ENCODE measurements around the gene HOXA4.

The HOXA4 gene

GRCh38 chr7:27104341-27105058 is 26.1 kb downstream of the HOXA4 start:
- DNase-seq (ENCODE audit: low spot score), result no peak

GRCh38 chr7:27103489-27104226 is 26.9 kb downstream of the HOXA4 start:
- no peak for DNase-seq (ENCODE audit: low spot score)

GRCh38 chr7:27102581-27103442 is 27.7 kb downstream of the HOXA4 start, which contains the start of gene HOXA2:
TSS of gene HOXA2 (minus strand) at chr7:27102683. CDS start at chr7:27102500, 183 bp downstream.
- peak; percentile 82 for DNase-seq (ENCODE audit: low spot score)

- no peak for DNase-seq (ENCODE audit: low spot score)
Observed at GRCh38 chr7:27101957-27102580, 28.5 kb downstream of the HOXA4 start.

- no peak for DNase-seq (ENCODE audit: low spot score)
Observed at GRCh38 chr7:27101171-27101956, 29.2 kb downstream of the HOXA4 start.

DNA sequence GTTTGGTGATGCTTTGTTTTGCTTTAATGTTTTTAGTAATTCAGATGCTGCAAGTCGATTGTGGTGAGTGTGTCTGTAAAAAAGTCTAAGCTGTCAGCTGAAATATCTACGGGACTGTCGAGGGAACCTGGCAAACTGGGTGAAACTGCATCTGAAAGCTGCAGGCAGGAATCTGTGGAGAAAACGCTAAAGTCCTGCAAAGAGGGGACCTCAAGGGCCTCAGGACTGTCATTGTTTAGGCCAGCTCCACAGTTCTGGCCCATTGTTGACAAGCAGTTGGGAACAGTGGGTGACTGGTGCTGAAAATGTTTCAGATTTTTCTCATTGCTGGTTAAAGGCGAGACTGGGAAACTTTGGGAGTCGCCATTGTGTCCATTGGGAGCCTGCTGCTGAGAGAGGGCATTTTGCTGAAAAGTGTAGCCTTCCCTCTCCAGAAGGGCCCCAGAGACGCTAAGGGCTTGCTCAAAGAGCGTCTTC is 29.8 kb downstream of the HOXA4 start:
- DNase-seq (ENCODE audit: low spot score), result no peak

GRCh38 chr7:27099453-27100370 is 30.8 kb downstream of the HOXA4 start:
- DNase-seq (ENCODE audit: low spot score), result no peak

GRCh38 chr7:27098578-27099451 is 31.7 kb downstream of the HOXA4 start:
- no peak for DNase-seq (ENCODE audit: low spot score)

GRCh38 chr7:27097686-27098577 is 32.6 kb downstream of the HOXA4 start:
- no peak for DNase-seq (ENCODE audit: low spot score)

DNA sequence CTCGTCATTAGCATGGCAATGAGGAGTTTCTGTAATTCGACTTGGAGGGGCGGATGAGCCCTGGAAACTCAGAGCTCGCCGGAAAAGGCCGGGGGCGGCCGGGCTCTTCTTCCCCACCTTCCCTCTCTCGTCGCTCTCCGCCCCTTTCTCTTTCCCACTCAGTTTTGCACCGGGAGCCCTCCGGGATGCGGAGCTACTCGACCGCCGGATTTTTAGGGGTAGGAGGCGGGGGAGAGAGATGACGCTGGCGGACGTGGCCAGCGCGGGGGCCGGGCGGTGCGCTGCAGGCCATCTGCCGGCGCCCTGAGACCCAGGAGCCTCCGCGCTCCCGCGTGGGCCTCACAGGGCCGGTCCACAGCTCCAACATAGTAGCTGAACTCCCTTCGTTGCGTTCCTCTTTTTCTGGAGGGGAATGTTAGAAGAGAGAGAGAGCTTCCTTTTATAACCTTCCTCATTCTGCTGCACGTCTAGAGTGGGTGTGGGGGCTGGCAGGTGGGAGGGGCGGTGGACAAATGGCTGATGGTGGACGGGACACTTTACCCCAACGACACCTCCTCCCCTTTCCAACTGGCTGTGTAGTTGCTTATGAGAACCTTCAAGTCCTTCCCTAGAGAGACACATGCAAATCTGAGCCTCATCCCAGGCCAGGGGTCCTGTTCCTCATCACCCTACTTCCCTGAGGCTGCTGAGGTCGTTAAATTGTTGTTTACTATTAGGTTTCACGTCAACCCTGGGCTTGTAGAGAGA is 33.6 kb downstream of the HOXA4 start:
- DNase-seq (ENCODE audit: low spot score), result peak; percentile 75

DNA sequence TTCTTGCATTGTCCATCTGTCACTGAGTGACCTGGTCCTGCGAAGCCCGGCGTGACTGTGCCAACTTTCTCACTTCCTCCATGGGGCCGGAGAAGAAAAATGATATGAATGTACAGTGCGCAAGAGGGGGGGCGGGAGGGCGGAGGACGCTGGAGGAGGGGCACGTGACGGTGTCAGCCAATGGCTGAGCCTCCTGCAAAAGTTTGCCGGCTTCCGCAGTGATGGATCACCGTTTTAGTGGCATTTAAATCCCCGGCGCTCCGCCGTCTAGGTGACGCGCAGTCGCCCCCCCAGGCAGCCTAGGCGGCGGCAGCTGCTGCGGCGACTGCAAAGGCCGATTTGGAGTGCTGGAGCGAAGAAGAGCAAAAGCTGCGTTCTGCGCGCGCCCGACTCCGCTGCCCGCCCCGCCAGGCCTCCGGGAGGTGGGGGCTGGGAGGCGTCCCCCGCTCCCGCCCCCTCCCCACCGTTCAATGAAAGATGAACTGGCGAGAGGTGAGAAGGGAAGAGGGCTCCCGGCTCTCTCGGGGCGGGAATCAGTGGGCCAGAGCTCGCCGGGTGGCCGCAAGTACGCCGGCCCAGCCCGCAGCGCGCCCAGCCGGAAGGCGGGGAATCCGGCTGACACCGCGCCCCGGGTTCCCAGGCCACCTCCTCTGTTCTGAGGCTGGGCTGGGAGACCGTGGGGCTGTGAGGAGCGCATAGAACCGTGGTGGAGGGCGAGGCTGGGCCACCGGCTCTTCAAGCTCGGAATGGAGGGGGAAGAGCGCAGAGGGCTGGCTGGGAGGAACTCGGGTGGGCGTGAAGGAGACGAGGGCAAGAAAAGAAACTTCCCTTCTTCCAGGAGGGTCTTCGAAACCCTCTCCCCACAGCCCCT is 34.4 kb downstream of the HOXA4 start, which contains the start of gene HOXA1:
Gene HOXA1, minus strand, starts transcription at position 104 of the 871 bp plus-strand sequence. Its CDS starts 88 bp downstream, at position 16.
- peak; percentile 99 for DNase-seq (ENCODE audit: low spot score)

- DNase-seq (ENCODE audit: low spot score), result no peak
Observed at GRCh38 chr7:27095050-27095896, 35.3 kb downstream of the HOXA4 start.

- DNase-seq (ENCODE audit: low spot score), result no peak
Observed at GRCh38 chr7:27094304-27095049, 36.1 kb downstream of the HOXA4 start.

DNA sequence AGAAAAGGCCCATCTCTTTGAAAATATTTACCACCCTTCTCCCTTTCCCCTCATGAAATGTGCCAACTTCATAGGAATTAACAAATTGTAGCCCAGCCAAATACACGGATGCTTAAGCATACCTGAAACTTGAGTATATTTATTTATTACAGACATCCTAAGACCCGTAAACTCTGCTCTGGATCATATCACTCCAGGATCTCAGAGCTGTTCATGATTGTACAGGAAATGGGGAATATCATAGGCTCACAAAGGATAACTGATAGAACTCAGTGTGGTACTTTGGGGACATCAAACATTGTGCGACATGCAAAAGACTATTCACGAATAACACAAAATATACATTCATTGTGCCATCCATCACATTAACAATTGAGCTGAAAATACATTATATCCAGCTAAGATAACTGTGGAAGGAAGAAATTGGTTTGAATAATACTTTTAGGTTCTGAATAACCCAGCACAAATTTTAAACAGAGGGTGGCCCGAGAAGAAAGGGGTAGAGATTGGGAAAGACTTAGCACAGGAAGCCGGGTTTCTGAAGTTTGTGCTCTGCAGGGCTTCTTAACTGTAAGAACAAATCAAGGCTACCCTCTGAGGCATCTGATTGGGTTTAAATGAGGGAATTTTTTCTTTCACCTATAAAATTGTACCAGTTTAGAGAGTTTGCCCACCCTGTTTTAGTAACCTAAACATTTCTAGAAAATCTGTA is 37.2 kb downstream of the HOXA4 start:
- DNase-seq (ENCODE audit: low spot score), result no peak
